Measurements from ENCODE around the gene DPP6.

The DPP6 gene

DNA sequence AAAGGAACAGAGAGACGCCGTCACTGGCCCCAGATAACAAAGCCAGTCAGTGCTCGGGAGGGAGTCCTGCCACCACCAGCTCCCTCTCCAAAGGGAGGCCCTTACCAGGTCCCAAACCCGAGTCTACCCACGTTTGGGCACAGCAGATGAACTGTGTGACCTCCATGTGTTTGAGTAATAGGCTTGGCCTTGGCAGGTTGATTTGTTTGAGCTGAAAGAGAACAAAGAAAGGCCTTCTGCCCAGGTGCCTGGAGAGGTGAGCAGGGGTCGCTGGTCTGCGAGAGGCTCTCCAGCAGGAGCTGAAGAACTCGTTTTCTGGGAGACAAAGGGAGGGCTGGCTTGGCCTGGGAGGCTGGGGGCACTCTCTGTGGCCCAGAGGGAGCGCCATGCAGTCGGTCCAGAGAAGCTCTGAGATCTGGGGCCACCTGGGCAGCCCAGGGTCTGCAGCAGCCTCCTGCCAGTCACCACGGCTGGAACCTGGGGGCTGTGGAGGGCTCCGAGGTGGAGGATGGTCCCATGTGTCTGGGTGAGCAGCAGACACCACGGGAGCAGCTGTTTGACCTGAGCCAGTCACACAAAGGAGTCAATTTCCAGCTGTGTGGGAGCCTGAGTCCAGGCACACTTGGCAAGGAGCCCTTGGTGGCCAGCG is 851.0 kb downstream of the DPP6 start:
- DNase-seq, result no peak

DNA sequence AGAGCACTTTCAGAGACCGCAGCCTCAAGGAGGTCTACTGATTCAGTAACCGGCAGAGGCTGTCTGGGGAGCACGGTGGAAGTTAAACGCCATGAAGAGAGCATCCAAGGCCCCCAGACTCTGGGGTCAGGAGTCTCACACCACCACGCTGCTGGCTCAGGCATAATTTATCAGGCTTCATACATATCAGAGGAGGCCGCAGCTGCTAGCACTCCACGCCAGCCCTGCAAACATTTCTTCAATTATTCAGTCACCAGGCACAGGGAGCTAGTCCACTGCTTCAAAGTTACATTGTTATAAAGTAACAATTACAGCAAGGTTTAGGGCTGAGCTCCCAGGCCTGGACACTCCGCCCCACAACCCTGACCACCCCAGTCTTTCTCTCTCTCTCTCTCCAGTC is 852.9 kb downstream of the DPP6 start:
- DNase-seq, result no peak

DNA sequence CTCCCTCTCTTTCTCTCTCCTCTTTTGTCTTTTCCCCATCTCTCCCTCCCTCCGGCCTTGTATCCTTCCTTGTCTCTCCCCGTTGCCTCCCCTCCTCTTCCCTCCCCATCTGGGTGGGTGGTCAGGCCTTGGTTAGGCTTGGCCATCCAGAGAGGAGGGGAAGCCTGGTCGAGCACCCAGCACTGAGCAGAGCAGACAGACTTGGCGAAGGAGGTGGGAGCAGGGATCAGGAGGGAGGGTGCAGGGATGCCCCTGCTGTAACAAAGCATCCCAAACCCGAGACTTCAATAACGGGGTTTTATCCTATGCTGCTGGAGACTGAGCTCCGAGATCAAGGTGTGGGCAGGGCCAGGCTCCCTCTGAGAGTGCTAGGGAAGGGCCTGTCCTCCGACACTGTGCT is 853.4 kb downstream of the DPP6 start:
- DNase-seq, result no peak

DNA sequence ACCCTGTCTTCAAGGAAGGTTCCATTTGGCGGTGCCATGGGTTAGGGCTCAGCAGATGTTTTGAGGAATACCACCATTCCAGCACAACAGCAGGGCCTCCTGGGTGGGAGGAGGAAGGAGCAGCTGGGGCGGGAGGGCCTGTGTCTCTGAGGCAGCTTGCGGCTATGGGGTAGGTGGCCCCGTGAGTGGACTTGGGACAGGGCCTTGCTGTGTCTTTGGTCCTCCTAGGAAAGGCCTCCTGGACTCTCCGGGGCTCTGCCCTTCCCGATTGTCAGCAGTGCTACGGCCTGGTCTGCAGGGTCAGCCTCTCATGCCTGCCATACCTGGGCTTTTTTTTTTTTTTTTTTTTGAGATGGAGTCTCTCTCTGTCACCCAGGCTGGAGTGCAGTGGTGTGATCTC is 854.0 kb downstream of the DPP6 start:
- no peak for DNase-seq

DNA sequence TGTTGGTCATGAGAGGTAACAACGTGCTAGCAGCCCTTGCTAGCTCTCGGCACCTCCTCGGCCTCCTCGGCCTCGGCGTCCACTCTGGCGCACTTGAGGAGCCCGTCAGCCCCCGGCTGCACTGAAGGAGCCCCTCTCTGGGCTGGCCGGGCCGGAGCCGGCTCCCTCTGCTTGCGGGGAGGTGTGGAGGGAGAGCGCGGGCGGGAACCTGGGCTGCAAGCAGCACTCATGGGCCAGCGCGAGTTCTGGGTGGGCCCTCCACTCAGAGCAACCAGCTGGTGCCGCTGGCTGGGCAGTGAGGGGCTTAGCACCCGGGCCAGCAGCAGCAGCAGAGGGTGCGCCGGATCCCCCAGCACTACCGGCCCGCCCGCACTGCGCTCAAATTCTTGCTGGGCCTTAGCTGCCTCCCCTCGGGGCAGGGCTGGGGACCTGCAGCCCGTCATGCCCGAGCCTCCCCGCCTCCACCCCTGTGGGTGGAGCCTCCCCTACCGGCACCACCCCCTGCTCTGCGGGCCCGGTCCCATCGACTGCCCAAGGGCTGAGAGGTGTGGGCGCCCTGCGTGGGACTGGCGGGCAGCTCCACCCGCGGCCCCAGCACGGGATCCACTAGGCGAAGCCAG is 854.6 kb downstream of the DPP6 start:
- no peak for DNase-seq

DNA sequence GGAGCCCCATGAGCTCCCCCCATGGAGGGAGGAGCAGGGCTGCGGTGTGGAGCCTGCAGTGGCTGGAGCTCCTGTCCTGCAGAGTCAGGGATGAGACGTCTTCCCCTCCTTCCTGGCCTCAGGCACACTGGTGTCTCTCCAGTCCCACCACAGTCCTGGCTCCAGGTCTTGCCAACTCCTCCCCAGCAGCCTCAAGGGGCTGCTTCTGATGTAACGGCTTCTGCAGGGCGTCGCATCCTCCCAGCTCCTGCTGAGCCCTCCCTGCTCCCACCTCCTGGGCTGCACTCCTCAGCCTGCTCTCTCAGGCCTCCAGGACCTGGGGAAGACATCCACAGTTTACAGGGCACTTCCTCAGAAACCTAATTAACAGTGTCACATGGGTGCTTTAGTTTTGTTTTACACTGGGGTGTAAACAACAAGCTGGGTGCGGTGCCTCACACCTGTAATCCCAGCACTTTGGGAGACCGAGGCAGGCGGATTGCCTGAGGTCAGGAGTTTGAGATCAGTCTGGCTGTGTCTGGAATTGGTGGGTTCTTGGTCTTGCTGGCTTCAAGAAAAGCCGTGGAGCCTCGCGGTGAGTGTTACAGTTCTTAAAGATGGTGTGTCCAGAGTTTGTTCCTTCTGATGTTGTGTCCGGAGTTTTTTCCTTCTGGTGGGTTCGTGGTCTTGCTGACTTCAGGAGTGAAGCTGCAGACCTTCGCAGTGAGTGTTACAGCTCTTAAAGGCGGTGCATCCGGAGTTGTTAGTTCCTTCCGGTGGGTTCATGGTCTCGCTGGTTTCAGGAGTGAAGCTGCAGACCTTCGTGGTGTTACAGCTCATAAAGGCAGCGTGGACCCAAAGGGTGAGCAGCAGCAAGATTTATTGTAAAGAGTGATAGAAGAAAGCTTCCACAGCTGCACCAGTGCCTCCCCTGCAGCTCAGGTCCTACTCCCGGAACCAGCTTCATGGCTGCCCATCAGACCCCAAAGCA is 855.7 kb downstream of the DPP6 start:
- DNase-seq, result no peak

DNA sequence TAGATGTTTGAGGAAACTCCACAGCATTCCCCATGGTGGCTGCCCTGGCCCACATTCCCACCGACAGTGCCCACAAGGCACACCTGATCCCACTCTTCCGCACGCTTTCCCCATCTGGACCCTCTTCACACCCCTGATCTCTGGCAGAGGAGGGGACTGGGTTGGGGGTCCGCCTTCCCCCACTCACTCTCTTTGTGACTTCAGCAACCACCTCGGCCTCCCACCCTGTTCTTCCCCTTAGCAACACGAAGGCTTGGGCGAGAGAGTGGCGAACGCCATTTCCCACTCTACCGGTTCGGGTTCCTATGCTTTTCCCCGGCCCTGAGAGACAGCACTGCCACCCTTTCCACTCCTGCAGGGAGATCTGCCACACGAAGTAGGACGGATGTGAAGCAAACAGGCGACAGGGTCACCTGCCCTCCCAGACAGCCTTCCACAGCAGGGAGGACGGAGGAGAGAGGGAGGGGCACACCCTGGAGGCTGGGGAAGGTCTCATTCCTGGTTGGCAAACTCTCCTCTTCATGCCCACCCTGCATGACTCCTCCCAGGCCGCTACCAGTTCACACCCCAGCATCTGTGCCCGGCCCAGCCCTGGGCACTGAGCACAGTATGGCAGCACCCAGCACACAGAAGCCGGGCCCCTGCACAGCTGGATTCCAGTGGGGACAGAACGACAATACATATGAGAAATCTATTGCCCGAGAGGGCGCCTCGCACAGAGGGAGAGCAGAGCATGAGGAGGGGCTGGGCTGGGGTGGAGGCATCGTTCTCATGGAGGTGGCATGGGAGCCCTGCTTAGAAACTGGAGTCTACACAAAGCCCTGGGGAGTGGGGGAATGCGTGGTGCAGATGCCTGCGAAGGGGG is 857.3 kb downstream of the DPP6 start:
- DNase-seq, result no peak

DNA sequence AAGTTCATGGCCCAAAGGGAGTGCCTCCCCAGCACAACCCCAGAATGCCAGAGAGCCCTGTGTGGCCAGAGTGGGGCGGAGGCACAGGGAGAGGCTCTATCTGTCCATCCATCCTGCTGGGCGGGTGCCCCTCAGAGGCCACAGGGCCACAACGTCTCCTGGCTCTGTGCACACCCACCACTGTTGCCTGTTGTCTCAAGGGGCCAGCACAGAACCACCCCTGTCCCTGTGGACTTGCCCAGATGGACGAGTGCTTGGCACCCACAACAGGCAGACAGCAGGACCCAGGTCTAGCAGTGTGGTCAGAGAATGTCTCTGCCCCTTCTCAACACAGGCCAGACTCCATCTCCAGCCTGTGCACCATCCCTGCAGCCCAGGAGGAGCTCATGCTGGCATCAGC is 857.9 kb downstream of the DPP6 start:
- DNase-seq, result no peak

DNA sequence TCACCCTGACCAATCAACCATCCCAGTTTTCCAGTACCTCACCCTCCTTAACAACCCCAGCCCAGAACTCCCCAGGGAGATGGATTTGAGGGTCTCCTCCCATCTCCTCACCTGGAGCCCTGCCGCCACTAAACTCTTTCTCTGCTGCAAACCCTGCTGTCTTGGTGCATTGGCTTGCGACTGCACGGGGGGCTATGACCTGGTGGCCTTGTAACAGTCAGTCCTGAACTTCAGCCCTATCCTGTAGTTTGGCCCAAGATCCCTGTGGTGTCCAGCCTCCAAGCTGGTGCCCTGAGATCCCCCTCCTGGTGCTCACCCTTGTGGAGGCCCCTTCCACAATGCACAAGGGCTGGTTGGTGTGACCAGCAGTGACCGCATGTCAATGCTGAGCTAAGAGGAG is 858.8 kb downstream of the DPP6 start:
- no peak for DNase-seq

DNA sequence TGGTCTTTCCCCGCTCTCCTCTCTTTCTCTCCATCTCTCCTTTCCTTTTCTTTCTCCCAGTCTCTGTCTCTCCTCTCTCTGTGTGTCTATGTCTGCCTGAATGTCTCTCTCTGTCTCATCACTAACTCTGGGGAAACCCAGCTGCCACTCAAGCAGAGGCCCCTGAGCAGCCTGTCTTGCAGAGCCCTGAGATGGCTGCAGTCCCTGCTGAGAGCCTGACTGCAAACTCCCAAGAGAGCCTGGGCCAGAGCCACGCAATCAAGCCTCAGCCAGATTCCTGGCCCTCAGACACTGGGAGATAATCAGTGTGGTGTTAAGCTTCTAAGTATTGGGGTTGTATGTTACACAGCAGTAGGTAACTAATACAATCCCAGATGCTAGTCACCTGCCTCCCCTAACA is 859.2 kb downstream of the DPP6 start:
- no peak for DNase-seq

DNA sequence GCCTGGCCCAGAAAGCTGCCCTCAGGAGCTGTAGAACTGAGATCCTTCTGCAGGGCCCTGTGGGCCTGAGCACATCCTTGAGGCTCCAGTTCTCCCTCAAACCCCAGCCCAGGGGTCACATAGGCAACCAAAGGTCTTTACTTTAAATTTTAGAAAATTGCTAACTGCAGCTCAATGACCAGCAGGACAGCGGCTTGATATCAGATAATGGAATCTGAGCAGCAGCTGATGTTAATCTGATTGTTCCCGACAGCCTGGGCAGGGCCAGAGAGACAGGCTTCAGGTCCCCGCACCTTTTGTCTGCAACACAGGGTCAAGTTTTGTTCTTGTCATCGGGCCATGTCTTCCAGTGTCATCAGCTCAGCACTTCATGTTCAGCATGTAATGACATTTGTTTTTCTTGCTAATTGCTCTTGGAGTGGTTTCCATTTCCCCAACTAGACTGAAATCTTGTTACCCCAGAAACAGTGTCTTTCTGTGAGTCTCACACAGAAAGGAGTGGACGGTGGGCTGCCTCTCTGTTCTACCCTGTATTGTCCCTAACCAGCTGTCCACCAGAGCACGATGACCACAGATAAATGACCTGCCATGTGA is 859.8 kb downstream of the DPP6 start:
- no peak for DNase-seq

DNA sequence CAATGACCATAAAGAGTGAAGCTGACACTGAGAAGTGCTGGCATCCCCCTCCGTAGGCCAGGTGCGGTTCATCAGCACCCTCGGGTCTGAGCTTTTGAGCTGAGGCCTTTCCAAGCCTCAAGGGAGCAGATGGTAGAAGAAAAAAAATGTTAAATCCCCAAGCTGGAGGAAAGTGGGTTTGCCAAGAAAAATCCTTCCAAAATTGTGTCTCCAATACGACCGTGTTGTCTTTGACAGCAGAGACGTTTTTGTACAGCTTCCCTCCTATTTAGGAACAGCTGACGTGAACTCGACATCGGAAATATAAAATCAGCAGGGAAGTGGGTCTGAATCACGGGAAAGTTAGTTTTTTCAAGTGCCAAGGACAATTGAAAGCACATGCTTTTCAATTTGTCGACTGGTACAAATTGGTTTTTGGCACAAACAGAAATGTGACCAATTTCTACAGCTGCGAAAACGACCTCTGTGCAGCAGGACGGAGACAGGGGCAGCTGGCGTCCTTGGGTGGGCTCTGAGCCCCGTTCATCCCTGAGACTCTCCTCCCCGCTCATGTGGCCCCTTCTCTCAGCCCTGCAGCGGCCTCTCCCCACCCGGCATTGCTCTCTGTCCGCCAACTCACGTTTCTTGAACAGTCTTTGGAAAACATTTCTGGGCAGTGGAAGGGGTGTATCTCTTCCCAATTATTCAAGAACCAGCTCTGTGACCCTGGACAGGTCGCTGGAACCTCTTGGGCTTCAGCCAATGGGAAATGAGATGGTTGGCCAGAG is 860.9 kb downstream of the DPP6 start:
- no peak for DNase-seq

DNA sequence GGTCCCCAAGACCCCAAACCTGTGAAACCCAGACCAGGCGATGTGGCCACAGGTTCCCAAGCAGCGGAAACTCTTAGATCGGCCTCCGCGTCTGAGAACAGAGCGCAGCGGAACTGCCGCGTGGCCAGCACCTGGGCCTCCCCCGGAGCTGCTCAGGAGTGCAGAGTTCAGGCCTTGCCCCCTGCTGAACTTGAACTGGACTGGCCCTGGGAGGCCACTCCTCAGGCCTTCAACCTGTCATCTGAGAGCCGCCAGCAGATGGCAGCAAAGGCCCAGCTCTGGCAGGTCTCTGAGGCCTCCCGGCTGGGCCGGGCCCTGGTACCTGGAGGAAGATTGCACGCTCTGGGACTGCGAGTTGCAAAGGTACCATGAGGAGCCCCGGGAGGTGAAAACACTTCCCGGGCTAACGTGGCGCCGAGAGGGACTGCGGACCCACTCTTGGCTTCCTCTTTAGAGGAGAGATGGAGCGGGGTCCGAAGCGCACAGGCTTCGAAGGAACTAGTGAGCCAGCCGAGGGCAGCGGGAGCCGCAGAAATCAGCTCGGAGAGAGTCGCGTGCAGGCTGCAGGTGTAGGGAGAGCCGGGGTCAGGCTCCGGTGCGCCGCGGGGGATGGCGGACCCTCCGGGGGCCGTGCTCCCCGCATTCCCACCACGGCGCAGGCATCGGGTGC is 861.6 kb downstream of the DPP6 start:
- DNase-seq, result no peak

DNA sequence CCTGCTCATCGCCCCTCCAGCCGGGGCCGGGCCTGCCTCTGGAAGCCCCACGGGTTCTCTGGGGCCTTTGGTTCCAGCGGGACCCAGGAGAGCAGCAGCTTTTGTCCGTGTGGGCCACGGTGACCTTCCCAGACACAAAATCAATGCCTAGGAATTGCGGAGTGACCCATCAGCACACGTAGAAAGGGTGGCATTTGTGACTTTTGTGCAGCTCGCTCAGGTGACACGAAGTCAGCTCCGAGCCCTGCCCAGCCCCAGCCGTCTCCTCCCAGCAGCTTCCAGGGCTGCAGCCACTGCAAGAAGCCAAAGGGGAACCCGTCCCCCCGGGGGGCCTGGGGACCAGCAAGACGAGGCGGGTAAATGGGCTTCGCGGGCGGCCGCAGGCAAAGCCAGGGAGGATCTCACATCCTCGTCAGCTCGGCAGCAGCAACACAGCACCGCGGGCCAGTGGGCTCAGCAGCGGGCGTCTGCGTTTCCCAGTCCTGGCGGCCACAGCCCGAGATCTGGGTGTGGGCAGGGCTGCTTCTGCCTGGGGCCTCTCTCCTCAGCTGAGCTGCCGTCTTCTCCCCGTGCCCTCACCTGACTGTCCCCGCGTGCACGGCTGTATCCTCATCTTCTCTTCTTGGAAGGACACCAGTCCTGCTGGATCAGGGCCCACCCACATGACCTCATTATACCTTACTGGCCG is 862.3 kb downstream of the DPP6 start:
- DNase-seq, result no peak

DNA sequence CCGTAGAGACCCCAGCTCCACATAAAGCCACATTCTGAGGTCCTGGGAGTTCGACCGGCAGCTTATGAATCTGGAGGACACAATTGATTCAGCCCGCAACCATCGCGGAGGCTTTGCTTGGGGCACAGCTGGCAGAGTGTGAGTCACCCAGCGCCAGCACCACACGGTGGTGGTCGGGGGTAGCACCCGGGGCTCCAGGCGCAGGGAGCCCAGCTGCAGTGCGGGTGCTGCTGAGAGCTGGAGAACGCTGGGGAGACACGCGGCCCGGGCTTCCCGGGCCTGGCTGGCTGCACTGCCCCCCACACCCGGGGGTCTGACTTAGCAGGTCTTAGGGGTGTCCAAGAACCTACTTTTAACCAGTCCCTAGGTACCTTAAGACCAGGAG is 862.8 kb downstream of the DPP6 start:
- DNase-seq, result no peak

DNA sequence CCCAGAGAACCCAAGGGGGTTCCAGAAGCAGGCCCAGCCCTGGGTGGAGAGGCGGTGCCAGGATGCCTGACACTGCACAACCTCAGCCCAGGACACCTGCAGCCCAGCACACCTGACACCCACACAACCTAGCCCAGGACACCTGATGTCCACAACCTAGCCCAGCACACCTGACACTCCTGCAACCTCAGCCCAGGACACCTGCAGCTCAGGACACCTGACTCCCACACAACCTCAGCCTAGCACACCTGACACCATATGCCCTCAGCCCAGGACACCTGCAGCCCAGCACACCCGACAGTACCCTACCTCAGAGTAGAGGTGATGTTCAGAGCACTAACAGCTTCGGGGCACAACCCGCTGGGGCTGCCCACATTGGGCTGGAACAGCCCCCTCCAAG is 863.4 kb downstream of the DPP6 start:
- DNase-seq, result no peak

DNA sequence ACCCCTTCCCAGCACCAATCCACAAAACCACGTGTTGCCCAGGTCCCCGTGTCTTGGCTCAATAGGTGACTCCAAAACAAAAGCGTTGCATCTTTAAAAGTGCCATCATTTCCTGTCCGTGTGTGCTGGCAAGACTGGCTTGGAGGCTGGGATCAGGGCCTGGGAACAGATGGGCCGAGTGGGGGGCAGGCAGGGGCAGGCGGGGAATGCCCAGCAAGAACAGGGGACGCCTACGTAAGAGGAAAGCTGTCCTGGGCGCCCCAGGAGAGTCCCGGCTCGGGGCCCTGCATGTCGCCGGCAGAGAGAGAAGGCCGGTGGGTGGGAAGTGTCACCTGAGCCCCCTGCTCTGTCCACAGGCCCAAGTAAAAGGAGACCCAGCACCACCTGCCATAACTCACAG is 864.2 kb downstream of the DPP6 start:
- DNase-seq, result no peak

DNA sequence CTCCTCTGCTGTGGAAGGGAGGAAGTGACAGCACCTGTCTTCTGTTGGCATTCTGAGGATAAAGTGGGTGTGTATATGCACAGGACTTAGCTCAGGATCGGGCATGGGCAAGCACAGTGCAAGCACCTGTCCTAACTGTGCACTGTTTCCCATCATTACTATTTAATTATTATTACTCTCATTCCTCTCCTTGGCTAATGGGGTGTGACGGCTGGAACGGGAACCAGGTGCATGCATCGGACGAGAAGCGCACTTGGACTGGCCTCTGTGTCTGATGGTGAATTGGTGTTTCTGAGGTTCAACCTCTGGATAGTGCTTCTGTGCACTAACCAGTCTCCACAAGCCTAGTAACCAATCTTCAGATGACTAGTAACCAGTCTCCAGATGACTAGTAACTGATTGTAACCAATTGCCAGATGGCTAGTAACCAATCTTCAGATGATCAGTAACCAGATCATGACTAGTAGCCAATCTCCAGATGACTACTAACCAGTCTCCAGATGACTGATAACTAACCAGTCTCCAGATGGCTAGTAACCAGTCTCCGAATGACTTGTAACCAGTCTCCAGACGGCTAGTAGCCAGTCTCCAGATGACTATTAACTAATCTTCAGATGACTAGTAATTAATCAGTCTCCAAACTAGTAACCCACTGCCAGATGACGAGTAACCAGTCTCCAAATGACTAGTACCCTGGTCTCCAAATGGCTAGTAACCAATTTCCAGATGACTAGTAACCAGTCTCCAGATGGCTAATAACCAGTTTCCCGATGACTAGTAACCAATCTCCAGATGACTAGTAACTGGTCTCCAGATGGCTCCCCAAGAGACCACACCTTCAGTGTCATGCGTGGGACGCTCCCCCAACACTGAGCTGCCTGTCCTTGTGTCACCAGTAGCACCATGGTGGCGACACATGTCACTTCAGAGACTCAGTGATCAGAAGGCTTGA is 864.9 kb downstream of the DPP6 start:
- no peak for DNase-seq

DNA sequence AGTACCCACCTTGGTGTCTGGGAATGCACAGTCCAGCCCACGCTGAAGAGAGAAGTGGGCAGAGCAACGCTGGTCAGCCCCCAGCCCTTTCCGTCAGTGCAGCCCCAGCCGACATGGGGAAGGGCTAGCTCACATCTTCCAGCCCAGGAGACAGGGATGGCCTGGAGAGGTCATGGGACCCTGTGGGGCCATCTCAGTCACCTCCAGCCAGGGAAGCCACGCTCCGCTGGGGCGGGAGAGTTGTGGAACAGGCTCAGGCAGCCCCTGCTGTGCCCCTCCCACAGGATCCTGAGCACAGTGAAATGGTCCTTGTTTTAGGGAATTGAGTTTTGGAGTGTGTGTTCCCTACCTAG is 865.6 kb downstream of the DPP6 start:
- no peak for DNase-seq

DNA sequence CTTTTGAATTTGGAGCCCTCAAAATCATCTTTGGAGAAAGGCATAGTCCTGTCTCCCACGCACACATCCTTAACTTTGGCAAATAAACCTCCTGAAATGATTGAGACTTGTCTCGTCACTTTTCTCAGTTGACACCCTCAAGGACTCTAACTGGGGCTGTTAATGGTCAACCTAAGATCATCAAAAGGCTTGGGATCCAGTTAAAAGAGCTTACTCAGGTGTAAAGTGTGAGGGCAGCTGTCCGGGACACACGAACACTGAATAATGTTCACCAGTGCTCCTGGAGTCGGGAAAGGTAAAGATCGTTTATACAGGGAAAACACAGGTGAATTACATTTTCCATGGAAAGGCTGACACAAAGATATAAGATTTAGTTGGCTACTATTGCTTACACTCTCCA is 866.1 kb downstream of the DPP6 start:
- DNase-seq, result no peak
